ENCODE measurements around the gene BANF2. TPM values are rescaled to one million over a fixed set of nuclear protein-coding genes. Genes with fewer than 3 reads are reported as not detected.

The BANF2 gene
- total RNA-seq, 1 experiment from 2014 or later, result not detected

- TF ChIP-seq ZFX (IDR thresholded peaks at IDR 0.05) (no peak), ZNF274 (IDR thresholded peaks at IDR 0.05; ENCODE audit: low read depth, low read length) (no peak), CBX3 (IDR thresholded peaks at IDR 0.05; ENCODE audit: low read depth) (no peak), TCF7L2 (IDR thresholded peaks at IDR 0.05; ENCODE audit: borderline replicate concordance, extremely low read depth, insufficient read depth, insufficient read length) (no peak), SRF (IDR thresholded peaks at IDR 0.05; ENCODE audit: low read depth) (no peak), CTCF (IDR thresholded peaks at IDR 0.05 in 2 of 3, conservative IDR thresholded peaks at IDR 0.05 in 1 of 3; ENCODE audit: borderline replicate concordance in 1 of 3, insufficient read depth in 1 of 3, low read depth in 2 of 3, low read length in 2 of 3) (no peak), YY1 (IDR thresholded peaks at IDR 0.05; ENCODE audit: extremely low read depth, insufficient replicate concordance, low read depth, low read length) (no peak), POLR2A (IDR thresholded peaks at IDR 0.05; ENCODE audit: borderline replicate concordance, extremely low read depth, insufficient read depth, insufficient read length) (no peak), CEBPB (IDR thresholded peaks at IDR 0.05; ENCODE audit: low read depth) (no peak), REST (IDR thresholded peaks at IDR 0.05; ENCODE audit: low read depth) (no peak)
- BruUV-seq (replicated peaks), result no TSS peak
- no peaks in the 10 kb centered on the region for H3K9me3 ChIP-seq (ENCODE audit: control insufficient read depth in 1 of 2, insufficient read depth in 1 of 2, low read depth in 1 of 2, low read length in 2 of 2)
- no peaks in the 10 kb centered on the region for H4K20me1 ChIP-seq (ENCODE audit: insufficient read depth)
- H3K9me2 ChIP-seq (ENCODE audit: insufficient read depth), result no peaks in the 10 kb centered on the region
- H3K27me3 ChIP-seq (ENCODE audit: insufficient read depth, low read length), result no peaks in the 10 kb centered on the region
- ChIA-PET CTCF (no interaction called here), RAD21 (ENCODE audit: low non-redundant PET in 1 of 2, low total read pairs in 2 of 2, uncharacterized antibody in 2 of 2, unreplicated experiment in 2 of 2) (no interaction called here), POLR2A (no interaction called here)
- intact Hi-C loops (cut with micrococcal nuclease), result no loop called here
- no peaks in the 10 kb centered on the region for H3K36me3 ChIP-seq (ENCODE audit: control insufficient read depth in 1 of 2, insufficient read depth in 2 of 2, low read length in 2 of 2)
- H3K79me2 ChIP-seq (ENCODE audit: insufficient read depth, low read length), result no peaks in the 10 kb centered on the region
- H3K9ac ChIP-seq (ENCODE audit: low read length), result no peak overlapping the region
- H2AFZ ChIP-seq (ENCODE audit: low read depth, low read length, poor library complexity, severe bottlenecking), result no peak overlapping the region
- DNase-seq (ENCODE audit: low read depth, low spot score) (no peak), ATAC-seq (no peak)
- no peak overlapping the region for H3K27ac ChIP-seq (ENCODE audit: low read depth, low read length)
- no peak overlapping the region for H3K4me2 ChIP-seq (ENCODE audit: low read length)
- H3K4me3 ChIP-seq (replicated peaks in 1 of 2; ENCODE audit: low read depth in 1 of 2, low read length in 2 of 2), result no peak overlapping the region
- no peaks in the 10 kb centered on the region for H3K4me1 ChIP-seq (ENCODE audit: control insufficient read depth in 1 of 2, insufficient read depth in 2 of 2, low read length in 2 of 2)
Observed at GRCh38 chr20:17728074-17728473, 28.3 kb downstream of the BANF2 start.

All from HCT116 (cell line).